Measurements from ENCODE around the gene CARHSP1. TPM values are rescaled to one million over a fixed set of nuclear protein-coding genes. Genes with fewer than 3 reads are reported as not detected.
A peak's percentile ranks its signal among the peaks of the same experiment; 100 is the strongest.
"Not testable (repeated sequence)": the region's sequence is repeated elsewhere in the genome, so short reads cannot be mapped to it uniquely, and the experiment has no call there.

CARHSP1 gene
- total RNA-seq, 1 donor from 2014 or later: 27.0 TPM

- peaks cover 26% of the 10 kb centered on the region for H3K4me1 Mint-ChIP-seq
- no peak overlapping the region for H3K27ac Mint-ChIP-seq
- no peak overlapping the region for H3K4me3 Mint-ChIP-seq
- H3K36me3 Mint-ChIP-seq (ENCODE audit: low read depth): no peaks in the 10 kb centered on the region
- no peak for DNase-seq
- ATAC-seq (ENCODE audit: low read depth): no peak
- H3K9me3 Mint-ChIP-seq: no peaks in the 10 kb centered on the region
- TF ChIP-seq CTCF (IDR thresholded peaks at IDR 0.05): no peak
- intact Hi-C loops (cut with micrococcal nuclease): no loop called here
- CTCF ChIA-PET: interaction anchor here (0.7 to 1.2 kb wide), 3 partner anchors 10 to 210 kb away, joined by 3 to 4 read pairs (median 3); no protein-coding TSS in a partner anchor
- H3K27me3 Mint-ChIP-seq: no peaks in the 10 kb centered on the region
- POLR2A ChIA-PET: interaction anchor here (0.6 kb wide), 1 partner anchor 10 kb away, joined by 12 read pairs; no protein-coding TSS in a partner anchor
Measured at GRCh38 chr16:8872967-8873865, 4.4 kb upstream of the CARHSP1 start.

- ATAC-seq (ENCODE audit: low read depth) (no peak), DNase-seq (no peak)
- Mint-ChIP-seq H3K9me3 (no peaks in the 10 kb centered on the region), H3K36me3 (ENCODE audit: low read depth) (peaks cover 4% of the 10 kb centered on the region), H3K4me1 (peaks cover 37% of the 10 kb centered on the region), H3K27me3 (no peaks in the 10 kb centered on the region), H3K27ac (no peak overlapping the region), H3K4me3 (no peak overlapping the region)
- POLR2A ChIA-PET: interaction anchor here (4.7 kb wide), 1 partner anchor 20 kb away, joined by 50 read pairs; no protein-coding TSS in a partner anchor
- CTCF ChIA-PET: interaction anchor here (4.1 kb wide), 1 partner anchor 8 kb away, joined by 36 read pairs; no protein-coding TSS in a partner anchor
- no peak for TF ChIP-seq CTCF (IDR thresholded peaks at IDR 0.05)
- intact Hi-C loops (cut with micrococcal nuclease): no loop called here
Measured at GRCh38 chr16:8872071-8872470, 3.3 kb upstream of the CARHSP1 start.

- POLR2A ChIA-PET: interaction anchor here (1.3 to 4.7 kb wide), 2 partner anchors 9 to 22 kb away, joined by 3 to 50 read pairs; no protein-coding TSS in a partner anchor
- not testable (repeated sequence) for DNase-seq; H3K4me3 Mint-ChIP-seq; H3K9me3 Mint-ChIP-seq; H3K27me3 Mint-ChIP-seq; ATAC-seq (ENCODE audit: low read depth); H3K36me3 Mint-ChIP-seq (ENCODE audit: low read depth); H3K27ac Mint-ChIP-seq
- H3K4me1 Mint-ChIP-seq: peaks cover 54% of the 10 kb centered on the region
- intact Hi-C loops (cut with micrococcal nuclease): loop anchor here (1.0 to 2.0 kb wide), 3 partner anchors 73 to 249 kb away; partner anchors contain the start of genes ABAT, METTL22, PMM2 and TMEM186
- CTCF ChIA-PET: interaction anchor here (1.0 to 4.1 kb wide), 2 partner anchors 10 to 265 kb away, joined by 5 to 36 read pairs; no protein-coding TSS in a partner anchor
Measured at GRCh38 chr16:8869988-8870241, 1.1 kb upstream of the CARHSP1 start.

- Mint-ChIP-seq H3K36me3 (ENCODE audit: low read depth) (peaks cover 4% of the 10 kb centered on the region), H3K27ac (peak overlapping the region; percentile 85), H3K4me3 (peak overlapping the region; percentile 91), H3K4me1 (peaks cover 55% of the 10 kb centered on the region), H3K27me3 (no peaks in the 10 kb centered on the region), H3K9me3 (no peaks in the 10 kb centered on the region)
- ChIA-PET CTCF (interaction anchor here (1.2 to 4.1 kb wide), 3 partner anchors 10 to 22 kb away, joined by 3 to 36 read pairs (median 4); no protein-coding TSS in a partner anchor), POLR2A (interaction anchor here (0.7 to 4.7 kb wide), 15 partner anchors 9 to 248 kb away, joined by 3 to 50 read pairs (median 5); partner anchors contain the start of genes HAPSTR1, LITAFD, METTL22 and PMM2)
- ATAC-seq (ENCODE audit: low read depth) (no peak), DNase-seq (no peak)
- TF ChIP-seq CTCF (IDR thresholded peaks at IDR 0.05): no peak
- intact Hi-C loops (cut with micrococcal nuclease): loop anchor here (1.0 to 2.0 kb wide), 3 partner anchors 72 to 249 kb away; partner anchors contain the start of genes ABAT, METTL22, PMM2 and TMEM186
Measured at GRCh38 chr16:8869212-8869987, 594 bp upstream of the CARHSP1 start.

- no peak for DNase-seq
- intact Hi-C loops (cut with micrococcal nuclease): loop anchor here (1.0 to 2.0 kb wide), 3 partner anchors 12 to 247 kb away; partner anchors contain the start of gene METTL22
- ATAC-seq (ENCODE audit: low read depth): no peak
- H3K9me3 Mint-ChIP-seq: no peaks in the 10 kb centered on the region
- peaks cover 60% of the 10 kb centered on the region for H3K4me1 Mint-ChIP-seq
- no peaks in the 10 kb centered on the region for H3K27me3 Mint-ChIP-seq
- POLR2A ChIA-PET: interaction anchor here (0.6 to 4.7 kb wide), 10 partner anchors 13 to 246 kb away, joined by 3 to 50 read pairs (median 8); partner anchors contain the start of genes HAPSTR1, LITAFD and METTL22
- peak overlapping the region; percentile 93 for H3K4me3 Mint-ChIP-seq
- TF ChIP-seq CTCF (IDR thresholded peaks at IDR 0.05): no peak
- CTCF ChIA-PET: interaction anchor here (1.5 kb wide), 1 partner anchor 18 kb away, joined by 3 read pairs; no protein-coding TSS in a partner anchor
- H3K36me3 Mint-ChIP-seq (ENCODE audit: low read depth): peaks cover 4% of the 10 kb centered on the region
- peak overlapping the region; percentile 84 for H3K27ac Mint-ChIP-seq
Measured at GRCh38 chr16:8867932-8868415, 832 bp downstream of the CARHSP1 start.

Data from activated B cell treated with CpG ODN at 0.5 μM for 24 hours (primary cell).